Pancreas (tissue), 10 donors: ENCODE measurements around the gene ZXDC. TPM values are rescaled to one million over a fixed set of nuclear protein-coding genes. Genes with fewer than 3 reads are reported as not detected.
A peak's percentile ranks its signal among the peaks of the same experiment; 100 is the strongest.

Experiments used
- ATAC-seq, 4 donors: fragments of 200-7000 bp; cut with Tn5 transposase; one replicate each; pipeline versions ENCODE4 v1.8.0 to v1.9.1; 2020; ENCODE audit warnings: mild to moderate bottlenecking in 4 of 4, moderate library complexity in 4 of 4
- DNase-seq, 6 donors: peaks; one replicate each; pipeline ENCODE4 v3.0.0-alpha.2; 2020
- FAIRE-seq: peaks from 2 replicates; lab custom pipeline; 2012; peaks lifted over from hg19 to GRCh38; lab: Jason Lieb, UNC
- H3K27ac ChIP-seq, 4 donors: fragments of 200-600 bp; sonication (generic); 1 replicate in 3 of 4; 2 replicates in 1 of 4; pipeline versions ENCODE4 v1.5.0 to v1.8.0; 2020
- H3K27me3 ChIP-seq, 4 donors: fragments of 200-600 bp; one replicate each; pipeline ENCODE4 v1.8.0; 2021
- H3K36me3 ChIP-seq, 3 donors: fragments of 200-600 bp; sonication (generic) in 1 of 3; one replicate each; pipeline versions ENCODE4 v1.5.0 to v1.8.0; 2020 to 2021
- H3K4me1 ChIP-seq, 3 donors: fragments of 200-600 bp; one replicate each; pipeline ENCODE4 v1.8.0; 2021
- H3K4me3 ChIP-seq, 4 donors: fragments of 200-600 bp; sonication (generic) in 2 of 4; one replicate each; pipeline versions ENCODE4 v1.5.0 to v1.8.0; 2020 to 2021
- H3K9me3 ChIP-seq, 4 donors: fragments of 200-600 bp; one replicate each; pipeline ENCODE4 v1.8.0; 2021
- CTCF ChIP-seq, 4 donors: fragments of 200-600 bp; sonication (generic) in 3 of 4; IDR thresholded peaks; one replicate each; pipeline versions ENCODE4 v1.5.0 to v1.8.0; 2021; ENCODE audit warnings: antibody characterized with exemption in 4 of 4
- WGBS, 2 donors: extraction: QIAGEN DNeasy Blood & Tissue Kit; methylation state at CpG; one replicate each; pipeline ENCODE4 v1.1.7; 2013; 5-methylcytosine and 5-hydroxymethylcytosine counted together
- intact Hi-C, 3 donors: fragments of 100-400 bp; cut with DNase I; formaldehyde crosslinking; loops; one replicate each; pipeline versions ENCODE4 v1.11.1 to v1.14.2; 2022
- polyA plus RNA-seq, 2 donors: library from polyadenylated mRNA; stranded (reverse); fragments of 200-250 nt; gene quantifications; one replicate each; pipeline ENCODE4 v1.2.3, GENCODE V29; 2013
- total RNA-seq, 6 donors: library from RNA; stranded (reverse); fragmentation: NEBNext Ultra II Directional in 4 of 6; extraction: Animal tissue kit (Norgen Biotek cat#: 25700) in 4 of 6; gene quantifications; one replicate each; pipeline versions ENCODE4 v1.2.1 to v1.2.4, GENCODE V29; 2021 to 2023
- donor health status: healthy with polysubstance abuse.
- donor health status: DM: no; HTN: no; CAD: no; lungs with moderate emphysema.
- donor health status: DM: no; HTN: no; CAD: no.
- donor health status: control.
- donor health status: control.
- donor health status: Bipolar disorder and iron deficiency.
- donor health status: DM: yes; HTN: yes; CAD: no.
- donor health status: DM: no; HTN: no; CAD: no.
- donor health status: DM: no; HTN: no; CAD: no.
- donor health status: DM: yes; HTN: yes; CAD: no.

The ZXDC gene
- total and polyA plus RNA-seq, 8 donors = 19.4 to 26.1 (median 20.9) TPM

- DNase-seq (no peak), ATAC-seq (no peak), FAIRE-seq (no peak)
- WGBS, 2 donors = 90 to 93% methylated on average over 6 of the region's 6 CpGs
- H3K4me1 ChIP-seq = peaks cover 2 to 15% (median 13%) of the 10 kb centered on the region in 3 donors
- H3K4me3 ChIP-seq = no peak overlapping the region
- no peaks in the 10 kb centered on the region for H3K9me3 ChIP-seq
- no peak for TF ChIP-seq CTCF (IDR thresholded peaks at IDR 0.05)
- intact Hi-C loops = no loop called here
- peaks cover 0 to 27% (median 12%) of the 10 kb centered on the region in 3 donors for H3K36me3 ChIP-seq
- no peak overlapping the region for H3K27ac ChIP-seq
- no peaks in the 10 kb centered on the region for H3K27me3 ChIP-seq
Measured at GRCh38 chr3:126454437-126455198, 21.1 kb downstream of the ZXDC start.

GRCh38 chr3:126454025-126454424 lies 21.7 kb downstream of the ZXDC start:
- Histone ChIP-seq H3K4me1 (peaks cover 0 to 16% (median 7%) of the 10 kb centered on the region in 3 donors), H3K36me3 (peaks cover 0 to 27% (median 12%) of the 10 kb centered on the region in 3 donors), H3K4me3 (no peak overlapping the region), H3K9me3 (no peaks in the 10 kb centered on the region), H3K27ac (no peak overlapping the region), H3K27me3 (no peaks in the 10 kb centered on the region)
- DNase-seq = no peak
- FAIRE-seq = no peak
- WGBS, 2 donors = 63 to 71% methylated on average over 1 of the region's 1 CpG
- intact Hi-C loops = no loop called here
- ATAC-seq = no peak
- TF ChIP-seq CTCF (IDR thresholded peaks at IDR 0.05) = no peak

- TF ChIP-seq CTCF (IDR thresholded peaks at IDR 0.05) = no peak
- WGBS, 2 donors = 82 to 89% methylated on average over 9 of the region's 9 CpGs
- Histone ChIP-seq H3K27me3 (no peaks in the 10 kb centered on the region), H3K27ac (no peak overlapping the region), H3K4me3 (no peak overlapping the region), H3K9me3 (no peaks in the 10 kb centered on the region), H3K4me1 (peaks cover 0 to 16% (median 0%) of the 10 kb centered on the region in 3 donors), H3K36me3 (peaks cover 0 to 19% (median 9%) of the 10 kb centered on the region in 3 donors)
- FAIRE-seq (no peak), ATAC-seq (no peak), DNase-seq (no peak)
- intact Hi-C loops = no loop called here
Measured at GRCh38 chr3:126452213-126452612, 23.5 kb downstream of the ZXDC start.

- no peaks in the 10 kb centered on the region for H3K27me3 ChIP-seq
- intact Hi-C loops = no loop called here
- no peaks in the 10 kb centered on the region for H3K9me3 ChIP-seq
- DNase-seq (peak in 1 of 6 donors; percentile 8), ATAC-seq (no peak), FAIRE-seq (no peak)
- WGBS, 2 donors = 76 to 84% methylated on average over 12 of the region's 12 CpGs
- peaks cover 0 to 18% (median 8%) of the 10 kb centered on the region in 3 donors for H3K36me3 ChIP-seq
- no peak overlapping the region for H3K27ac ChIP-seq
- no peak overlapping the region for H3K4me3 ChIP-seq
- no peak for TF ChIP-seq CTCF (IDR thresholded peaks at IDR 0.05)
- peaks cover 0 to 16% (median 0%) of the 10 kb centered on the region in 3 donors for H3K4me1 ChIP-seq
Measured at GRCh38 chr3:126451511-126451910, 24.2 kb downstream of the ZXDC start.

- peaks cover 0 to 17% (median 0%) of the 10 kb centered on the region in 3 donors for H3K4me1 ChIP-seq
- FAIRE-seq (no peak), ATAC-seq (no peak), DNase-seq (no peak)
- 98 to 100% methylated on average over 3 of the region's 3 CpGs for WGBS, 2 donors
- H3K27me3 ChIP-seq = no peaks in the 10 kb centered on the region
- peaks cover 0 to 18% (median 8%) of the 10 kb centered on the region in 3 donors for H3K36me3 ChIP-seq
- H3K9me3 ChIP-seq = no peaks in the 10 kb centered on the region
- TF ChIP-seq CTCF (IDR thresholded peaks at IDR 0.05) = no peak
- H3K4me3 ChIP-seq = no peak overlapping the region
- intact Hi-C loops = no loop called here
- peak overlapping the region in 2 of 4 donors; percentile 55 to 57 for H3K27ac ChIP-seq
Measured at GRCh38 chr3:126450744-126451143, 24.9 kb downstream of the ZXDC start.
